ELF-1 (cell line): ENCODE data around the gene PFN3.
"Not testable (repeated sequence)": the region's sequence is repeated elsewhere in the genome, so short reads cannot be mapped to it uniquely, and the experiment has no call there.

Experiments used
- DNase-seq: peaks from one replicate; pipeline ENCODE4 v3.0.0-alpha.2; 2016; ENCODE audit warnings: low read depth, low spot score

The PFN3 gene

GRCh38 chr5:177425801-177426565, 25.5 kb upstream of the PFN3 start:
- peak; percentile 100 for DNase-seq

- DNase-seq = no peak
Observed at GRCh38 chr5:177425196-177425800, 24.8 kb upstream of the PFN3 start.

- no peak for DNase-seq
Observed at GRCh38 chr5:177423671-177424070, 23.2 kb upstream of the PFN3 start.

- DNase-seq = no peak
Observed at GRCh38 chr5:177421062-177421798, 20.8 kb upstream of the PFN3 start.

- DNase-seq = not testable (repeated sequence)
Observed at GRCh38 chr5:177420472-177420871, 20.0 kb upstream of the PFN3 start.

- DNase-seq = no peak
Observed at GRCh38 chr5:177419046-177419445, 18.6 kb upstream of the PFN3 start.

- DNase-seq = not testable (repeated sequence)
Observed at GRCh38 chr5:177417081-177417480, 16.6 kb upstream of the PFN3 start.

- no peak for DNase-seq
Observed at GRCh38 chr5:177414481-177414880, 14.0 kb upstream of the PFN3 start.

GRCh38 chr5:177412603-177413233, 12.3 kb upstream of the PFN3 start:
- DNase-seq = no peak

GRCh38 chr5:177410575-177410974, 10.1 kb upstream of the PFN3 start:
- DNase-seq = no peak

GRCh38 chr5:177409043-177409801, 8.8 kb upstream of the PFN3 start, which contains the start of gene F12:
F12 (minus strand) TSS chr5:177409564; CDS start chr5:177409527, 37 bp downstream.
- DNase-seq = no peak

- no peak for DNase-seq
Observed at GRCh38 chr5:177405805-177406204, 5.3 kb upstream of the PFN3 start.

- no peak for DNase-seq
Observed at GRCh38 chr5:177405312-177405711, 4.9 kb upstream of the PFN3 start.

GRCh38 chr5:177404641-177405179, 4.2 kb upstream of the PFN3 start:
- no peak for DNase-seq

GRCh38 chr5:177403792-177404640, 3.6 kb upstream of the PFN3 start:
- DNase-seq = peak; percentile 65

GRCh38 chr5:177403102-177403791, 2.8 kb upstream of the PFN3 start:
- DNase-seq = peak; percentile 29

GRCh38 chr5:177402271-177403043, 2.0 kb upstream of the PFN3 start:
- DNase-seq = peak; percentile 89

- no peak for DNase-seq
Observed at GRCh38 chr5:177397875-177398390, 2.5 kb downstream of the PFN3 start.
